Measurements from ENCODE around the gene LETM1. TPM values are rescaled to one million over a fixed set of nuclear protein-coding genes. Genes with fewer than 3 reads are reported as not detected.

LETM1 gene
- total and polyA plus RNA-seq, 12 donors = 20.7 to 117 (median 37.9) TPM

DNA sequence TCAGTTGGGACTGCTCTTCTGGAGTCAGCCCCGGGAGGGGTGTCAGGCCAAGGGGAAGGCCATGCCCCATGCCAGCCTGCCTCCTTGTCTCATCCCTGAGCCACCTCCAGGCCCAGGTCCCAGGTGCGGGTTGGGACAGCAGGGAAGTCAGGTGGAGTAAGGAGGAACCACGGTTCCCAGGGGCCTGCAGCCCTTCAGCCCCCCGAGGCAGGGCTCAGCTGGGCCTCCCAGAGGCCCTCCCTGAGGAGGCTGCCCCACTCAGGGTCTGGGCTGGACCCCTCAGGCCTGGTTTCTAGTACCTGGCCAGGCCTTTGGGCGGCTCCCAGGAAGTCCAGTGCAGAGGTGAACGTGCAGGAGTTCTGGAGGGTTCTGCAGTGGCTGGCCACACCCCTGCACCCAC, 86.3 kb downstream of the LETM1 start:
- TF ChIP-seq, protein P1, sequence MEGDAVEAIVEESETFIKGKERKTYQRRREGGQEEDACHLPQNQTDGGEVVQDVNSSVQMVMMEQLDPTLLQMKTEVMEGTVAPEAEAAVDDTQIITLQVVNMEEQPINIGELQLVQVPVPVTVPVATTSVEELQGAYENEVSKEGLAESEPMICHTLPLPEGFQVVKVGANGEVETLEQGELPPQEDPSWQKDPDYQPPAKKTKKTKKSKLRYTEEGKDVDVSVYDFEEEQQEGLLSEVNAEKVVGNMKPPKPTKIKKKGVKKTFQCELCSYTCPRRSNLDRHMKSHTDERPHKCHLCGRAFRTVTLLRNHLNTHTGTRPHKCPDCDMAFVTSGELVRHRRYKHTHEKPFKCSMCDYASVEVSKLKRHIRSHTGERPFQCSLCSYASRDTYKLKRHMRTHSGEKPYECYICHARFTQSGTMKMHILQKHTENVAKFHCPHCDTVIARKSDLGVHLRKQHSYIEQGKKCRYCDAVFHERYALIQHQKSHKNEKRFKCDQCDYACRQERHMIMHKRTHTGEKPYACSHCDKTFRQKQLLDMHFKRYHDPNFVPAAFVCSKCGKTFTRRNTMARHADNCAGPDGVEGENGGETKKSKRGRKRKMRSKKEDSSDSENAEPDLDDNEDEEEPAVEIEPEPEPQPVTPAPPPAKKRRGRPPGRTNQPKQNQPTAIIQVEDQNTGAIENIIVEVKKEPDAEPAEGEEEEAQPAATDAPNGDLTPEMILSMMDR (IDR thresholded peaks at IDR 0.05) = no peak
- no peak for TF ChIP-seq POLR2A (IDR thresholded peaks at IDR 0.05)
- H3K4me3 ChIP-seq = no peak overlapping the region
- H3K27ac ChIP-seq = no peak overlapping the region
- peaks cover 8 to 12% of the 10 kb centered on the region in 2 donors for H3K4me1 ChIP-seq (replicated peaks in 1 of 2)
- H3K9me3 ChIP-seq (replicated peaks in 1 of 3) = no peaks in the 10 kb centered on the region
- no peaks in the 10 kb centered on the region for H3K27me3 ChIP-seq
- no peaks in the 10 kb centered on the region for H3K36me3 ChIP-seq (replicated peaks in 1 of 2)
- intact Hi-C loops (cut with DNase I) = no loop called here
- no peak for DNase-seq
- 88 to 100% (median 93%) methylated on average over 1 to 6 of the region's 6 CpGs; no CpG with 5 or more reads in 1 of the 4 donors for WGBS, 4 donors

GRCh38 chr4:1768367-1769034, 87.5 kb downstream of the LETM1 start:
- no peak for TF ChIP-seq POLR2A (IDR thresholded peaks at IDR 0.05)
- TF ChIP-seq, protein P1 (IDR thresholded peaks at IDR 0.05) = no peak
- H3K4me3 ChIP-seq = no peak overlapping the region
- peaks cover 13 to 17% of the 10 kb centered on the region in 2 donors for H3K4me1 ChIP-seq (replicated peaks in 1 of 2)
- no peaks in the 10 kb centered on the region for H3K27me3 ChIP-seq
- DNase-seq = no peak
- no peaks in the 10 kb centered on the region for H3K9me3 ChIP-seq (replicated peaks in 1 of 3)
- intact Hi-C loops (cut with DNase I) = no loop called here
- H3K27ac ChIP-seq = no peak overlapping the region
- no peaks in the 10 kb centered on the region for H3K36me3 ChIP-seq (replicated peaks in 1 of 2)
- WGBS, 4 donors = 81 to 93% (median 85%) methylated on average over 18 to 23 of the region's 23 CpGs

DNA sequence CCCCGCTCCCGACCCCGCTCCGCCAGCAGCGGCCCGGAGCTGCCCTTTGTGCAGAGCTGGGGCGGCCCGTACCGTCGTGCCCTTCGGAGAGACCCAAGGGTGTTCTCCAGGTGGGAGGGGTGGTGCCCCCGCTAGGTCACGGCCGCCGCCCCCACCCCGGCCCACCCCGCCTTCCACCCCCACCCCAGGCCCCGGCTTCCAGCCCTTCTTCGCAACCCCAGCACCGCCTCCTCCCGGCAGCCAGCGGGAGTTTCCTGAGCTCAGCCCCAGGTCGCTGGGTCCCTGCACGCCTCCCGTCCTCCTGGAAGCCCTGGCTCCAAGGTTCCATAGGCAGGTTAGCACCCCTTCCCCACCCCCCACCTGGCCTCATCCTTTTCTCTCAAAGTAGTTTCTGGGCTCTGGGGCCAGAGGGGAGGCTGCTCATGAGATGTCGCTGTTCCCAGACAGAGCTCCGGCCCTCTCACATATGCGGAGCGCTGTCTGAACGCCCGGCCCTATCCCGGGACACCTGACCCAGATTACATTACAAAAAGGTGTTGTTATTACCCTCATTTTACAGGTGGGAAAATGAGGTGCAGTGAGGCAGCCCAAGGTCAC, 88.1 kb downstream of the LETM1 start:
- Histone ChIP-seq H3K4me3 (peak overlapping the region in 1 of 4 donors; percentile 59), H3K9me3 (replicated peaks in 1 of 3) (no peaks in the 10 kb centered on the region), H3K27ac (no peak overlapping the region), H3K36me3 (replicated peaks in 1 of 2) (no peaks in the 10 kb centered on the region), H3K4me1 (replicated peaks in 1 of 2) (peaks cover 18 to 21% of the 10 kb centered on the region in 2 donors), H3K27me3 (no peaks in the 10 kb centered on the region)
- peak in 2 of 7 donors; percentile 20 to 42 for DNase-seq
- TF ChIP-seq, protein P1 (IDR thresholded peaks at IDR 0.05) = no peak
- TF ChIP-seq POLR2A (IDR thresholded peaks at IDR 0.05) = no peak
- WGBS, 4 donors = 26 to 100% (median 32%) methylated on average over 2 to 32 of the region's 32 CpGs
- intact Hi-C loops (cut with DNase I) = no loop called here

DNA sequence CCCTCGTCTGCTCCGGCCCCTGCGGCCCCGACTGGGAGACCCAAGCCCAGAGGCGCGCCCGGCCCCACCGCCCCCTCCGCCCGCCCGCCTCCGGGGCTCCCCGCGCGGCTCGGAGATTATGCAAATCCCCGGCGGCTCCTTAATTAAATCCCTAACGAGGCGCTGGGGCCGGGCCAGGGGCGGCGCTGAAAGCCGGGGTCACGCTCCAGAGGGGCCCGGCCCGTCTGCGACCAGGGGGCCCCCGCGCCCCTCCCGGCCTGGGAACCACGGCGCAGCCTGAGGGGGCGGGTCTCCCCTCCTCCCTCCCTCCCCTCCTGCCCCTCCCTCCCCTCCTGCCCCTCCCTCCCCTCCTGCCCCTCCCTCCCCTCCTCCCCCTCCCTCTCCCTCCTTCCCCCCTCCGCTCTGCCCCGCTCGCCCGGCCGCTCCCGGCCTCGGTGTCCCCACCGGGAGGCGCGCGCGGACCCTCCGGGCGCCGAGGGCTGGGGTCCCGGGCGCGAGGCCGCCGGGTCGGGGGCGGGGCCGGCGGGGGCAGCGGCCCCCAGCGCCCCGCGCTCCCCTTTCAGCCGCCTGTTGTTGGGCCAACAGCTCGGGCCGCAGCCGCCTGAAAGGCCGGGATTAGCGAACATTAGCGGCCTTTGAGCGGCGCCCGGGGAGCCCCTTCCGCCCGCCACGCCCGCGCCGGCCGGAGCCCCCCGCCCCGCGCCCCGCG, 88.7 kb downstream of the LETM1 start:
- TF ChIP-seq POLR2A (IDR thresholded peaks at IDR 0.05) = no peak
- TF ChIP-seq, protein P1 (IDR thresholded peaks at IDR 0.05) = no peak
- intact Hi-C loops (cut with DNase I) = no loop called here
- peak overlapping the region in 1 of 5 donors; percentile 45 for H3K27ac ChIP-seq
- H3K9me3 ChIP-seq (replicated peaks in 1 of 3) = no peaks in the 10 kb centered on the region
- peaks cover 18 to 21% of the 10 kb centered on the region in 2 donors for H3K4me1 ChIP-seq (replicated peaks in 1 of 2)
- DNase-seq = no peak
- 1 to 4% (median 2%) methylated on average over 21 to 81 of the region's 84 CpGs; no CpG with 5 or more reads in 1 of the 4 donors for WGBS, 4 donors
- no peaks in the 10 kb centered on the region for H3K27me3 ChIP-seq
- H3K4me3 ChIP-seq = peak overlapping the region in 1 of 4 donors; percentile 59
- no peaks in the 10 kb centered on the region for H3K36me3 ChIP-seq (replicated peaks in 1 of 2)

Data from adrenal gland (tissue), 12 donors.